Astrocyte of the hippocampus (primary cell): Measurements from ENCODE around the gene HCK.

Experiments used
- DNase-seq: peaks from one replicate; pipeline ENCODE4 v3.0.0; 2011; ENCODE audit warnings: low read depth, low spot score

Gene HCK

GRCh38 chr20:32052090-32052777, at the start of gene HCK:
Gene HCK, plus strand, starts transcription at chr20:32052242.
- DNase-seq: no peak

DNA sequence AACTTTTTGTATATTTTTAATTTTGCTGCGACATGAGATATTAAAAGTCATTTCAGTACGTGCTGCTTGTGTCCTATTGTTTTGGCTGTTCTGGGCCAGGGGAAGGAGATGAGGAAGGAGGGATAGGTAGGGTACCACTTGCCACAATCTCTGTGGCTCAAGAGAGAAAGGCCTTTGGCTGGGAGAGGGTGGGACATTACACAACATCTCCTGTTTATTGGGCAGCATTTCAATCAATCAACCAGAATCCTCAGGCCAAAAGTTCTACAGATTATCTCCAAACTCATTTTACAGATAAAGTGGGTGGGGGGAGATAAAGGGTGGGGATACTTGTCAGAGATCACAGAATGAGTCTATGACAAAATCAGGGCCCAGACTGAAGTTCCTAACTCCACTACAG, 48.7 kb upstream of the HCK start:
- DNase-seq: no peak

DNA sequence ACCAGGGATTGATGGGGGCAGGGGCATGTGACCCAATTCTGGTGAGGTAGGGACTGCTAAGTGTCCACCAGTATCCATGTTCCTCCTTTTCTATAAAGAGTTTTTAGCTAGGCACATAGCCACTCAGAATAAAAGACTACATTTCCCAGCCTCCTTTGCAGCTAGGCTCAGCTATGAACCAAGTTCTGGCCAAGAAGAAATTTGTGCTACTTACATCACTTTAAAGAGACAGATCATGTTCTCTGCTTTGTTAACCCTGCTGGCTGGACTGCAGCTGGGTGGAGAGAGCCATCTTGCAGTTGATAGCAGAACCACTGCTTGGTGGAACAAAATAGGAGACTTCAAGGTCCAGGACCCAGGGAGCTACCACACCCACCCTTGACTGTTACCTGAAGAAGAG, 47.1 kb upstream of the HCK start:
- no peak for DNase-seq

- no peak for DNase-seq
Measured at GRCh38 chr20:32006053-32006452, 46.0 kb upstream of the HCK start.

- no peak for DNase-seq
Measured at GRCh38 chr20:32006841-32007786, 44.9 kb upstream of the HCK start.

- no peak for DNase-seq
Measured at GRCh38 chr20:32007787-32008616, 44.0 kb upstream of the HCK start.

- no peak for DNase-seq
Measured at GRCh38 chr20:32009564-32009963, 42.5 kb upstream of the HCK start.

DNA sequence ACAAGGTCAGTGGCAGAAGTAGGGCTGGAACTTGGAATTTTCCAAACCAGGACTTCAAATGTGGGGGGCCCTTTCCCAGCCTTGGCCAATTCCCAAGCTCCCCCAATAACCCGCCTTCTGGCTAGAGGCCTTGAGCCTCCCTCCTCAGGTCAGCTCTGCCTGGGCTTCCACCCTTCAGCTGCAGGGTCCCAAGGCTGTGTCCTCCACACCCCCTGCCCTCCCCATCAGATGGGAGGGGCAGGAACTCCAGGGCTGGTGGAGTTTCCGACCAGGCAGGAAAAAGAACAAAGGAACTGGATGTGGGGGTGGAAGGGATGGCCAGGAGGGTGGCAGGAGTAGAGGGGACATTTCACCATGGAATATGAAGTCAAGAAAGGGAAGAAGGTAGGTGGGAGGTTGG, 41.9 kb upstream of the HCK start, which contains the start of gene CCM2L:
CCM2L (plus strand) TSS at position 338 of the 400 bp plus-strand sequence; CDS start at position 355, 17 bp downstream.
- DNase-seq: no peak

DNA sequence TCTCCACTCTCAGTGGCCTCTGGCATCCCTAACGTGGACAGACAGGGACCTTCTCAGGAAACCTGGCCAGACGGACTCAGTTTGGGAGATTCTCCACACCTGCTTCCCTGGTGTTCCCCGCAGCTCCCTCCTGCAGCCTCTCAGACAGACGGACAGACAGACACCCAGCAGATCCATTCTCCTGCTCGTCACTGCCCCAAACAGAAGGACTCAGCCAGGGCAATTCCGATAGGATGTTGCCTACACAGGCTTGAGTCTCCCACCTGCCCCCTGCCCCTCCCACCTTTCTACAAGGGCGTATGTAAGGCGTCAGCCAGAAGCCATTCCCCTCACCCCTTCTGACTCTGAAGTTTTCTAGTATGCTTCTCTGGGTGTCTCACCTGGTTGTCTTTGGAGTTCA, 41.4 kb upstream of the HCK start:
- no peak for DNase-seq

- DNase-seq: peak; percentile 19
Measured at GRCh38 chr20:32012159-32012688, 39.8 kb upstream of the HCK start.

GRCh38 chr20:32013326-32013725, 38.7 kb upstream of the HCK start:
- DNase-seq: no peak

GRCh38 chr20:32017711-32018251, 34.3 kb upstream of the HCK start:
- DNase-seq: no peak

DNA sequence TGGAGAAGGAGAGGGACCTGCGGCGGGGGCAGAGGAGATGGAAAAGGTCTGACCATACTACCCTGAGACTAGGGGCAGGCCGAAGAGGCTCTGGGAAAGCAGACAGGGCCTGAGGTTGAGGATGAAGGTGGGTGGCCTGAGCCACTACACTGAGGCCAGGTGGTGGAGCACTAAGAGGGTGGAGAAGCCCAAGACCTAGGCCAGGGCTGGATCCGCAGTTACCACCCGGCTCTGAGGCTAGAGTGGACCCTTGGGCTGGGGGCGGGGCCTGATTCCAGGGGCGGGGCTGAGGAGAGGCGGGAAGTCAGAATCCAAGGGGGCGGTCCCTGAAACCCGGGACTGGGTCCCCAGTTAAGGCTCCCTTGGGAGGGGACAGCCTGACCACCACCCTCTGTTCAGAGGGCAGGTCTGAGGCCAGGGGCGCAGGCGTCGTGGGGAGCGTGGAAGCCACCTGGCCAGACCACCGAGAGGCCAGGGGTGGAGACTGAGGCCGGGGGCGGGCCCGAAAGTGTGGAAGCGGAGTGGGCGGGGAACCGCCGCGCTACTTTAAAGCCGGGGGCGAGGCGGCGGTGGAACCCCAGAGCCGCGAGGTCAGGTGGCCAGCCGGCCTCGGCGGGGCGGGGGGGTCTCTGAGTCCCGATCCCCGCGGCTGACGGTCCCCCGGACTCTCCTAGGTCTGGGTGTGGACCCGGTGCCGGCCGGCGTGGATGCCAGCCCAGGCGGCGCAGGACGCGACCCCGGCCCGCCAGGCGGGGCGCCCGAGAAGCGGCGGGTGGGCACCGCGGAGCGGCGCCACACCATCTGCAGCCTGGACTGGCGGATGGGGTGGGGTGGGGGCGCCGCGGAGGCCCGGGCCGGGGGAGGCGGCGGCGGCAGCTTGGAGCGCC, 33.5 kb upstream of the HCK start:
- no peak for DNase-seq

- no peak for DNase-seq
Measured at GRCh38 chr20:32019156-32019510, 32.9 kb upstream of the HCK start.

GRCh38 chr20:32019563-32020463, 32.2 kb upstream of the HCK start:
- DNase-seq: no peak

GRCh38 chr20:32021091-32021490, 31.0 kb upstream of the HCK start:
- no peak for DNase-seq

DNA sequence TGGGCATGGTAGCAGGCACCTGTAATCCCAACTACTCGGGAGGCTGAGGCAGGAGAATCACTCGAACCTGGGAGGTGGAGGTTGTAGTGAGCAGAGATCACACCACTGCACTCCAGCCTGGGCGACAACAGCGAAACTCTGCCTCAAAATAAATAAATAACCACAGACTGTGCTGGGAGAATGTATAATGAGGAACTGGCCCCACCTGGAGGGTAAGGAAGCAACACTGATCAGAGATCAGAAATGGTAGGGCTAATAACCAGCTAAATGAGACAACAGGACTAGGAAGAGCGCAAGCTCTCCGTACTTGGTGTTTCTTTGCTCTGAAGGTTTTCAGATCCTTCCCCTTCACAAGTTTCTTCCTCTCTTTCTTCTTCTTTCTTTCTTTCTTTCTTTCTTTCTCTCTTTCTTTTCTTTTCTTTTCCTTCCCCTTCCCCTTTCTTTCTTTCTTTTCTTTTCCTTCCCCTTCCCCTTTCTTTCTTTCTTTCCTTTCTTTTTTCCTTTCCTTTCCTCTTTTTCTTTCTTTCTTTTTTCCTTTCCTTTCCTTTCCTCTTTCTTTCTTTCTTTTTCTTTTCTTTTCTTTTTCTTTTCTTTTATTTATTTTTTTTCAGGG, 27.3 kb upstream of the HCK start:
- DNase-seq: no peak

DNA sequence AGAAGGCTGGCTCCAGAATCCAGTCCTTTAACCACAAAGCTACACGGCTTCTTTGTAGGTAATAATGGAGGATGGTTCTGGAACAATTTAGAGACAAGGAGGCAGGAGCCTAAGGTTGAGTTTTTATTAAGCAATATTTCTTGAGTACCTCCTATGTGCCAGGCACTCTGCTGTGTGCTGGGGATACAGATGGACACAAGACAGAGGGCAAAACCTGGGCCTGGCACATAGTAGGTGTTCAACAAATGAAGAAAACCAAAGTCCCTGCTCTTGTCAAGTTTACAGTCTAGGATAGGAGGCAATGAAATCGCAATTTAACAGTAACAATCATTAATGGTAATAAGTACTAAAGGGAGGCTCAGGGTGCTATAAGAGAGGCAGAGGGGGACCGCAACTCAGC, 24.4 kb upstream of the HCK start:
- no peak for DNase-seq
